Activated gamma-delta T cell treated with Interleukin-2 at 50 U/mL for 16 hours (primary cell): ENCODE results near the gene PRR14.
"Not testable (repeated sequence)": the region's sequence is repeated elsewhere in the genome, so short reads cannot be mapped to it uniquely, and the experiment has no call there.

Source experiments
- DNase-seq: peaks from one replicate; pipeline ENCODE4 v3.0.0-alpha.2; 2020

PRR14 gene

DNA sequence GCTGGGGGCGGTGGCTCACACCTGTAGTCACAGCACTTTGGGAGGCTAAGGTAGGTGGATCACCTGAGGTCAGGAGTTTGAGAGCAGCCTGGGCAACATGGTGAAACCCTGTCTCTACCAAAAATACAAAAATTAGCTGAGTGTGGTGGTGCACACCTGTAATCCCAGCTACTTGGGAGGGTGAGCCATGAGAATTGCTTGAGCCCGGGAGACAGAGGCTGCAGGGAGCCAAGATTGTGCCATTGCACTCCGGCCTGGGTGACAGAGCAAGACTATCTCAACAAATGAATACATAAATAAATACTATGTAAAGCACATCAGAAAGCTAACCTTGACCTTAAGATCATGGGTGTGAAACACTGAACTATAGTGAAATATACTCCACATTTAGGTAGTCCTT is 45.9 kb downstream of the PRR14 start:
- not testable (repeated sequence) for DNase-seq

GRCh38 chr16:30697264-30698138 is 46.7 kb downstream of the PRR14 start:
- DNase-seq = no peak

DNA sequence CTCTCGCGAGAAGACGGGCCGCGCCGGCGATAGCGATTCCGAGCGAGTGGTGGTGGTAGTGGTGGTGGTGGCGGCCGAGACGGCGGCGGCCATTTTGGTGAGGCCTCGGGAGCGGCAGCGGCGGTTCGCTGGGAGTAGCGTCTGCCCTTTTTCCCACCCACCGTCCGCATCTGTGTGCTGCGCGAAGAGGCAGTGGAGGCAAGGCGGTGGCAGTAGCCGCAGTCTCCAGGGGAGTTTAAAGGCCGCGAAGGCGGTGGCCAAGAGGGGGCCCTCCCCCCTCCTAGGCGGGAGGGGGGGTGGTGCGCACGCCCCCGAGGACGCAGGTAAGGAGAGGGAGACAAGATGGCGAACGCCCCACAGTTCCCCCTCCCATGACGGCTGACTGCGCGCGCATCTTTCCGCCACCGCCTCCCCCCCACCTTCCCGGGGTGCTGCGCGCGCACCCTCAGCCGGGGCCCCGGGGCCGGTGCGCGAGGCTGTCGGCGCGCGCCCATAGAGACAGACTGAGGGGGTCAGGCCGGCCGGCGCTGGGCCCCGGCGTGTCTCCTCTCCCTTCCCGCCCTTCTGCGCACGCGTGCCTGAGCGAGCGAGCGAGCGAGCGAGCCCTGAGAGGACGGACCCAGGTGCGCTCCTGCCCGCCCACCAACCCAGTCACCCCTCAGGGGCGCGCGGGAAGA is 47.5 kb downstream of the PRR14 start:
- DNase-seq = peak; percentile 99

- DNase-seq = peak; percentile 74
Observed at GRCh38 chr16:30698816-30699614, 48.3 kb downstream of the PRR14 start, which contains the start of gene SRCAP. TSS of gene SRCAP (plus strand) at chr16:30699171. CDS start at chr16:30700825, 1,654 bp downstream.

- no peak for DNase-seq
Observed at GRCh38 chr16:30699615-30700099, 48.9 kb downstream of the PRR14 start.

GRCh38 chr16:30700491-30700890 is 49.7 kb downstream of the PRR14 start:
- DNase-seq = no peak

GRCh38 chr16:30700971-30701370 is 50.2 kb downstream of the PRR14 start:
- DNase-seq = no peak

- not testable (repeated sequence) for DNase-seq
Observed at GRCh38 chr16:30703071-30703470, 52.3 kb downstream of the PRR14 start.

- no peak for DNase-seq
Observed at GRCh38 chr16:30703971-30704370, 53.2 kb downstream of the PRR14 start.
